Measurements from ENCODE around the gene IL1RAPL1.

- TF ChIP-seq, protein P1, sequence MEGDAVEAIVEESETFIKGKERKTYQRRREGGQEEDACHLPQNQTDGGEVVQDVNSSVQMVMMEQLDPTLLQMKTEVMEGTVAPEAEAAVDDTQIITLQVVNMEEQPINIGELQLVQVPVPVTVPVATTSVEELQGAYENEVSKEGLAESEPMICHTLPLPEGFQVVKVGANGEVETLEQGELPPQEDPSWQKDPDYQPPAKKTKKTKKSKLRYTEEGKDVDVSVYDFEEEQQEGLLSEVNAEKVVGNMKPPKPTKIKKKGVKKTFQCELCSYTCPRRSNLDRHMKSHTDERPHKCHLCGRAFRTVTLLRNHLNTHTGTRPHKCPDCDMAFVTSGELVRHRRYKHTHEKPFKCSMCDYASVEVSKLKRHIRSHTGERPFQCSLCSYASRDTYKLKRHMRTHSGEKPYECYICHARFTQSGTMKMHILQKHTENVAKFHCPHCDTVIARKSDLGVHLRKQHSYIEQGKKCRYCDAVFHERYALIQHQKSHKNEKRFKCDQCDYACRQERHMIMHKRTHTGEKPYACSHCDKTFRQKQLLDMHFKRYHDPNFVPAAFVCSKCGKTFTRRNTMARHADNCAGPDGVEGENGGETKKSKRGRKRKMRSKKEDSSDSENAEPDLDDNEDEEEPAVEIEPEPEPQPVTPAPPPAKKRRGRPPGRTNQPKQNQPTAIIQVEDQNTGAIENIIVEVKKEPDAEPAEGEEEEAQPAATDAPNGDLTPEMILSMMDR (IDR thresholded peaks at IDR 0.05; ENCODE audit: low read depth, low read length), result no peak
- no peak for TF ChIP-seq POLR2A (IDR thresholded peaks at IDR 0.05; ENCODE audit: extremely low read depth, insufficient read length)
Measured at GRCh38 chrX:28670074-28670473, 82.8 kb downstream of the IL1RAPL1 start.

All from NB4 (cell line).